Endodermal cell (in vitro differentiated cells): ENCODE results near the gene DHRS7B. TPM values are rescaled to one million over a fixed set of nuclear protein-coding genes. Genes with fewer than 3 reads are reported as not detected.

ENCODE experiments used
- DNase-seq: peaks from one replicate; pipeline ENCODE4 v3.0.0-alpha.2; 2017
- H3K27ac ChIP-seq: 2 replicates; pipeline ENCODE4 v1.5.1; 2013; ENCODE audit warnings: mild to moderate bottlenecking, low read depth, low read length, moderate library complexity
- H3K27me3 ChIP-seq: 2 replicates; pipeline ENCODE4 v1.6.1; 2013; ENCODE audit warnings: mild to moderate bottlenecking, low read length, moderate library complexity; ENCODE audit not compliant: insufficient read depth, control insufficient read depth, poor library complexity, severe bottlenecking
- H3K36me3 ChIP-seq: 2 replicates; pipeline ENCODE4 v1.7.0; 2013; ENCODE audit warnings: mild to moderate bottlenecking, low read length, moderate library complexity; ENCODE audit not compliant: control insufficient read depth, insufficient read depth
- H3K4me1 ChIP-seq: one replicate; pipeline ENCODE4 v1.7.0; 2013; ENCODE audit warnings: low read length; ENCODE audit not compliant: control insufficient read depth, insufficient read depth
- H3K4me3 ChIP-seq: 2 replicates; pipeline ENCODE4 v1.5.1; 2013; ENCODE audit warnings: mild to moderate bottlenecking, low read length, moderate library complexity
- H3K9ac ChIP-seq: 2 replicates; pipeline ENCODE4 v1.6.1; 2013; ENCODE audit warnings: mild to moderate bottlenecking, low read length, moderate library complexity; ENCODE audit not compliant: poor library complexity, severe bottlenecking; ENCODE audit errors: extremely low read depth
- H3K9me3 ChIP-seq: 2 replicates; pipeline ENCODE4 v1.6.1; 2013; ENCODE audit warnings: mild to moderate bottlenecking, low read length, moderate library complexity; ENCODE audit not compliant: control insufficient read depth
- H3K27ac Mint-ChIP-seq: 2 replicates; pipeline ENCODE4 v1.8.0; 2020; ENCODE audit warnings: mixed read lengths
- H3K27me3 Mint-ChIP-seq: 2 replicates; pipeline ENCODE4 v1.8.0; 2021; ENCODE audit warnings: mild to moderate bottlenecking, mixed read lengths; ENCODE audit not compliant: insufficient read depth
- H3K36me3 Mint-ChIP-seq: 2 replicates; pipeline ENCODE4 v1.8.0; 2020; ENCODE audit warnings: low read depth, mixed read lengths
- H3K4me1 Mint-ChIP-seq: 2 replicates; pipeline ENCODE4 v1.8.0; 2020; ENCODE audit warnings: mixed read lengths
- H3K4me3 Mint-ChIP-seq: 2 replicates; pipeline ENCODE4 v1.8.0; 2020; ENCODE audit warnings: mild to moderate bottlenecking, moderate library complexity, mixed read lengths
- H3K9me3 Mint-ChIP-seq: 2 replicates; pipeline ENCODE4 v1.8.0; 2020; ENCODE audit warnings: mild to moderate bottlenecking, mixed read lengths
- CTCF ChIP-seq: fragments of 200-600 bp; sonication (generic); conservative IDR thresholded peaks from 2 replicates; pipeline ENCODE4 v1.5.0; 2021; ENCODE audit warnings: antibody characterized with exemption, mild to moderate bottlenecking
- WGBS, 2 experiments: methylation state at CpG; one replicate each; pipeline versions ENCODE4 v1.1.5 to v1.1.7; 2013; ENCODE audit warnings: missing lambda C conversion rate in 2 of 2, mixed read lengths in 1 of 2; ENCODE audit not compliant: insufficient coverage in 1 of 2, insufficient read length in 1 of 2; 5-methylcytosine and 5-hydroxymethylcytosine counted together
- total RNA-seq, 2 donors: library from RNA; stranded (reverse); fragmentation: NEBNext Ultra II Directional in 1 of 2; extraction: Animal tissue kit (Norgen Biotek cat#: 25700) in 1 of 2; gene quantifications; 2 replicates in 1 of 2; 3 replicates in 1 of 2; pipeline ENCODE4 v1.2.1, GENCODE V29; 2021

Gene DHRS7B
- total RNA-seq, 2 donors from 2014 or later, result 20.8 to 24.2 TPM

GRCh38 chr17:21167303-21167702 lies 40.5 kb downstream of the DHRS7B start:
- no peak for TF ChIP-seq CTCF
- Mint-ChIP-seq H3K9me3 (no peaks in the 10 kb centered on the region), H3K36me3 (peaks cover 17% of the 10 kb centered on the region), H3K4me1 (peaks cover 3% of the 10 kb centered on the region), H3K27me3 (no peaks in the 10 kb centered on the region), H3K27ac (no peak overlapping the region), H3K4me3 (no peak overlapping the region)
- Histone ChIP-seq H3K36me3 (no peaks in the 10 kb centered on the region), H3K27ac (no peak overlapping the region), H3K9ac (no peak overlapping the region), H3K4me3 (no peak overlapping the region), H3K9me3 (no peaks in the 10 kb centered on the region), H3K4me1 (no peaks in the 10 kb centered on the region), H3K27me3 (no peaks in the 10 kb centered on the region)
- WGBS, 2 experiments, result 86 to 98% methylated on average over 4 to 5 of the region's 5 CpGs
- no peak for DNase-seq

- Histone ChIP-seq H3K9ac (no peak overlapping the region), H3K4me3 (no peak overlapping the region), H3K36me3 (peaks cover 7% of the 10 kb centered on the region), H3K27ac (no peak overlapping the region), H3K27me3 (no peaks in the 10 kb centered on the region), H3K4me1 (no peaks in the 10 kb centered on the region), H3K9me3 (no peaks in the 10 kb centered on the region)
- no peak for DNase-seq
- no peak overlapping the region for H3K27ac Mint-ChIP-seq
- TF ChIP-seq CTCF, result no peak
- no peaks in the 10 kb centered on the region for H3K4me1 Mint-ChIP-seq
- peaks cover 27% of the 10 kb centered on the region for H3K36me3 Mint-ChIP-seq
- no peak overlapping the region for H3K4me3 Mint-ChIP-seq
- no peaks in the 10 kb centered on the region for H3K9me3 Mint-ChIP-seq
- 95 to 97% methylated on average over 10 to 12 of the region's 12 CpGs for WGBS, 2 experiments
- no peaks in the 10 kb centered on the region for H3K27me3 Mint-ChIP-seq
These were observed 41.7 kb downstream of the DHRS7B start for GRCh38 chr17:21168555-21168865.

- Mint-ChIP-seq H3K27ac (no peak overlapping the region), H3K36me3 (peaks cover 34% of the 10 kb centered on the region), H3K27me3 (no peaks in the 10 kb centered on the region), H3K4me1 (no peaks in the 10 kb centered on the region), H3K4me3 (no peak overlapping the region), H3K9me3 (no peaks in the 10 kb centered on the region)
- no peak for TF ChIP-seq CTCF
- no peak overlapping the region for H3K9ac ChIP-seq
- no peak for DNase-seq
- H3K4me3 ChIP-seq, result no peak overlapping the region
- H3K9me3 ChIP-seq, result no peaks in the 10 kb centered on the region
- no peaks in the 10 kb centered on the region for H3K4me1 ChIP-seq
- no peaks in the 10 kb centered on the region for H3K27me3 ChIP-seq
- WGBS, 2 experiments, result 90 to 94% methylated on average over 3 to 7 of the region's 7 CpGs
- H3K36me3 ChIP-seq, result peaks cover 11% of the 10 kb centered on the region
- H3K27ac ChIP-seq, result no peak overlapping the region
These were observed 42.7 kb downstream of the DHRS7B start for GRCh38 chr17:21169496-21169895.
